Type B pancreatic cell (in vitro differentiated cells): Measurements from ENCODE around the gene CCL26. TPM values are rescaled to one million over a fixed set of nuclear protein-coding genes. Genes with fewer than 3 reads are reported as not detected.

Experiments used
- DNase-seq: peaks from one replicate; pipeline ENCODE4 v3.0.0; 2021; ENCODE audit warnings: mixed read lengths; ENCODE audit not compliant: unreplicated experiment; ENCODE audit errors: extremely low spot score
- H3K27ac Mint-ChIP-seq: 2 replicates; pipeline ENCODE4 v1.8.0; 2021; ENCODE audit warnings: mild to moderate bottlenecking, mixed read lengths
- H3K27me3 Mint-ChIP-seq: 2 replicates; pipeline ENCODE4 v1.8.0; 2021; ENCODE audit warnings: mixed read lengths
- H3K36me3 Mint-ChIP-seq: 2 replicates; pipeline ENCODE4 v1.8.0; 2021; ENCODE audit warnings: mixed read lengths
- H3K4me1 Mint-ChIP-seq: one replicate; pipeline ENCODE4 v1.8.0; 2021; ENCODE audit warnings: mixed read lengths; ENCODE audit not compliant: unreplicated experiment
- H3K4me3 Mint-ChIP-seq: 2 replicates; pipeline ENCODE4 v1.8.0; 2021; ENCODE audit warnings: mild to moderate bottlenecking, mixed read lengths
- H3K9me3 Mint-ChIP-seq: 2 replicates; pipeline ENCODE4 v1.8.0; 2021; ENCODE audit warnings: mixed read lengths
- CTCF ChIP-seq: fragments of 200-600 bp; sonication (generic); conservative IDR thresholded peaks from 2 replicates; pipeline ENCODE4 v1.5.0; 2021; ENCODE audit warnings: antibody characterized with exemption, mild to moderate bottlenecking
- total RNA-seq: library from RNA; stranded (reverse); gene quantifications from 2 replicates; pipeline ENCODE4 v1.2.1, GENCODE V29; 2021; ENCODE audit warnings: low replicate concordance

The CCL26 gene
- total RNA-seq, 1 donor from 2014 or later: 2.6 TPM

GRCh38 chr7:75756206-75756990 lies 15.6 kb downstream of the CCL26 start:
- Mint-ChIP-seq H3K4me3 (no peak overlapping the region), H3K4me1 (peaks cover 6% of the 10 kb centered on the region), H3K27ac (no peak overlapping the region), H3K36me3 (no peaks in the 10 kb centered on the region), H3K27me3 (no peaks in the 10 kb centered on the region), H3K9me3 (no peaks in the 10 kb centered on the region)
- no peak for DNase-seq
- TF ChIP-seq CTCF: no peak

DNA sequence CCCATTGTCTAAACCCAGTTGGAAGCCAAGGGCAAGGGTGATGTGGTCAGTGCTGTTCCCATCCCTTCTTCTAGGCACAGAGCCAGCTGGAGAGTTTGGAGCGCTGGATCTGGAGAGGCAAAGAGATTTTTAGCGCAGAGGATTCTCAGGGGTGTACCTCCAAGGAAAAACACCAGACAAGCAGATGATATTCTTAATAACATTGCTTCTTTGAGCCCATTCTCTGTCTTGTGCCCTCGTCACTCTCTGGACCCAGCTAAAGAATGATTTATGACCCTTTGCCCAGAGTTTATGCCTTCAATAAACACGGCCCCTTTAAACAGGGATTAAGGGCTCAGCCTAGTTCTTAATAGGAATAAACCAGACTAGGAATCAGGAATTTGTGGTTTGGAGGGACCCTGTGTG lies 28.6 kb downstream of the CCL26 start:
- peaks cover 7% of the 10 kb centered on the region for H3K4me1 Mint-ChIP-seq
- H3K4me3 Mint-ChIP-seq: no peak overlapping the region
- H3K27me3 Mint-ChIP-seq: peaks cover 8% of the 10 kb centered on the region
- TF ChIP-seq CTCF: no peak
- no peaks in the 10 kb centered on the region for H3K36me3 Mint-ChIP-seq
- H3K27ac Mint-ChIP-seq: peak overlapping the region; percentile 11
- DNase-seq: no peak
- no peaks in the 10 kb centered on the region for H3K9me3 Mint-ChIP-seq

DNA sequence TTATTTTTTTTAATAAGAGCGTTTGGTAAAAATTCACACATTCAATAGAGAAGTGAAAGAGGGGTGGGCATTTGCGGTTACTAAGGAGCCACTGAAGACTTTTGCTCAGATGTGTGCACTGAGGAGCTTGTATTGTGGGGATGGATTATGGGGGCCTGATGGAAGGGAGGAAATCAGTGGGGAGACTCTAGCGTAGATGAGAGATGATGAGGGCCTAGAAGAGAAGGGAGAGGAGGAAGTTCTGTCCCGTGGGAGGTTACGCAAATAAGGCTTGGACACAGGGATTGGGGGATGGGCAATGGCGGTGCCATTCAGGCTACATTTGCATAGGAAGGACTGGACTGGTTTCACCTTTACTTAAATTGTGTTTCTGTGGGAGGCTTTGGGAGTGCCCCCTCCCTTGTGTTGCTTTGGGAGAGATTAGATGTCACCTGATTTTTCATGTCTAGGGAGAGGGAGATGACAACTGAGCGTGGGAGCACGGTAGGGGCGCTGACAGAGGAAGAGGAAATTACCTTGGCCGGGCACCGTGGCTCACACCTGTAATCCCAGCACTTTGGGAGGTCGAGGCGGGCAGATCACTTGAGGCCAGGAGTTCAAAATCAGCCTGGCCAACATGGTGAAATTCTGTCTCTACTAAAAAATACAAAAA lies 31.0 kb downstream of the CCL26 start:
- peaks cover 27% of the 10 kb centered on the region for H3K27me3 Mint-ChIP-seq
- H3K4me1 Mint-ChIP-seq: peaks cover 16% of the 10 kb centered on the region
- no peaks in the 10 kb centered on the region for H3K9me3 Mint-ChIP-seq
- H3K36me3 Mint-ChIP-seq: no peaks in the 10 kb centered on the region
- H3K27ac Mint-ChIP-seq: no peak overlapping the region
- no peak for TF ChIP-seq CTCF
- peak overlapping the region; percentile 49 for H3K4me3 Mint-ChIP-seq
- DNase-seq: no peak

- no peak for TF ChIP-seq CTCF
- peaks cover 27% of the 10 kb centered on the region for H3K27me3 Mint-ChIP-seq
- no peak for DNase-seq
- peak overlapping the region; percentile 97 for H3K4me3 Mint-ChIP-seq
- no peaks in the 10 kb centered on the region for H3K36me3 Mint-ChIP-seq
- no peaks in the 10 kb centered on the region for H3K9me3 Mint-ChIP-seq
- peaks cover 16% of the 10 kb centered on the region for H3K4me1 Mint-ChIP-seq
- H3K27ac Mint-ChIP-seq: peak overlapping the region; percentile 90
Measured at GRCh38 chr7:75739796-75740672, 32.0 kb downstream of the CCL26 start.

- peak; percentile 100 for DNase-seq
- Mint-ChIP-seq H3K4me1 (peaks cover 23% of the 10 kb centered on the region), H3K9me3 (no peaks in the 10 kb centered on the region), H3K4me3 (peak overlapping the region; percentile 97), H3K27ac (peak overlapping the region; percentile 90), H3K27me3 (peaks cover 27% of the 10 kb centered on the region), H3K36me3 (peaks cover 4% of the 10 kb centered on the region)
- peak; percentile 53 for TF ChIP-seq CTCF
Measured at GRCh38 chr7:75738975-75739795, 32.8 kb downstream of the CCL26 start.
